Retina (tissue), 1 donor: ENCODE results near the gene AGO4.

Source experiments
- DNase-seq: peaks from one replicate; pipeline ENCODE4 v3.0.0-alpha.2; 2016

AGO4 gene

DNA sequence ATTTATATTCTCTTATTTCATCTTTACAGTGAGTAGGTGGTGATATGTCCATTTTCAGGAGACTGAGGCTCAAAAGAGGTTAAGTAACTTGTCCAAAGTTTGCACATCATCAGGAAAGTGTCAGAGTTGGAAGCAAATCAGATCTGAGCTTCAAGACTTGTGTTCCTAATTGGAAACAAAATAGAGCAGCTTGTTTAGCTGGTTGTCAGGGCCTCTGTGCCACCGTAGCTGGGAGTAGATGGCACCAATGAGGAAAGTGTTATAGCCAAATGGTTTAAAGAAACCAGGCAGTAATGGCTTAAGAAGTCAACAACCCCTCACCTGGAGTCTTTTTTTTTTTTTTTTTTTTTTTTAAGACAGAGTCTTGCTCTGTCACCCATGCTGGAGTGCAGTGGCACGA lies 94.9 kb downstream of the AGO4 start:
- no peak for DNase-seq
